Measurements from ENCODE around the gene DIAPH2. TPM values are rescaled to one million over a fixed set of nuclear protein-coding genes. Genes with fewer than 3 reads are reported as not detected.

The DIAPH2 gene
- total and polyA plus RNA-seq, 7 donors, result 2.6 to 19.2 (median 11.5) TPM

DNA sequence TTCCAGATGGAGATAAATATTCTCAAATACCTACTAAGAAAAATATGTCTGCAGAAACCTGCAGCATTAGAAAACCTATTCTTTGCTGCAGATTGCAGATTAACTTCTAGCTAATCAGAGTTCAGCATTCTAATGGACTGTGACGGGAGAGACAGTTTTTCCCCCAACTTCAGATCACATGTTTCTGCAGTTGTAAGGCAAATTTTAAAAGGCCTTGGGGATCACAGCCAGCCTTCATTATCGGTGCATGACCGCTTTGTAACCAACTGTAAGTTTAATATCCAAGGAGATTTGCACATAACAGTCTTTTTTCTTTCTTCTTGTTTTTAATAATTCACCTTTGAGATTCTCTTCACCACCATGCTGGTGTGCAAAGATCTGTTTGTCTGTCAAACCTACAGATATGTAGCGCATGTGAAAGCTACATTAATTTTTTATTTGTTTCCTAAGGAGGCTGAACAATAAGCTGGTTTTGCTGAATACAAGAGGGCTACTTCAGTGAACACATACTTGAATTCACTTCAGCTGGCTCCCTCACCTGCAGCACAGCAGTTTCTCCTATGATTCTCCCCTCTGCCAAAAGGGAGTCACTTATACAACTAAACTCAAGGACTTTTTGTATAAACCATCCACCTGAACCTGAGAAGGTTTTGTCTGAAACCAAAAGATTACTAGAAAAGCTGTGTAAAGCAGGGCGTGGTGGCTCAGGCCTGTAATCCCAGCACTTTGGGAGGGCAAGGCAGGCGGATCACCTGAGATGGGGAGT, 687.5 kb downstream of the DIAPH2 start:
- WGBS, 3 donors, result 79 to 83% (median 79%) methylated on average over 6 of the region's 6 CpGs
- intact Hi-C loops (cut with DNase I), result no loop called here
- no peaks in the 10 kb centered on the region for H3K9me3 ChIP-seq

GRCh38 chrX:97374266-97374665, 689.6 kb downstream of the DIAPH2 start:
- intact Hi-C loops (cut with DNase I), result no loop called here
- Histone ChIP-seq H3K4me3 (no peak overlapping the region), H3K9me3 (no peaks in the 10 kb centered on the region), H3K27me3 (ENCODE audit: insufficient read depth in 3 of 3, low read length in 2 of 3) (peaks cover 0 to 5% (median 0%) of the 10 kb centered on the region in 3 donors), H3K27ac (no peak overlapping the region), H3K36me3 (ENCODE audit: insufficient read depth in 1 of 2, low read depth in 1 of 2) (no peaks in the 10 kb centered on the region), H3K4me1 (no peaks in the 10 kb centered on the region)
- ATAC-seq (no peak), DNase-seq (no peak)
- WGBS, 3 donors, result 82 to 92% (median 88%) methylated on average over 2 of the region's 2 CpGs
- TF ChIP-seq, protein P1, sequence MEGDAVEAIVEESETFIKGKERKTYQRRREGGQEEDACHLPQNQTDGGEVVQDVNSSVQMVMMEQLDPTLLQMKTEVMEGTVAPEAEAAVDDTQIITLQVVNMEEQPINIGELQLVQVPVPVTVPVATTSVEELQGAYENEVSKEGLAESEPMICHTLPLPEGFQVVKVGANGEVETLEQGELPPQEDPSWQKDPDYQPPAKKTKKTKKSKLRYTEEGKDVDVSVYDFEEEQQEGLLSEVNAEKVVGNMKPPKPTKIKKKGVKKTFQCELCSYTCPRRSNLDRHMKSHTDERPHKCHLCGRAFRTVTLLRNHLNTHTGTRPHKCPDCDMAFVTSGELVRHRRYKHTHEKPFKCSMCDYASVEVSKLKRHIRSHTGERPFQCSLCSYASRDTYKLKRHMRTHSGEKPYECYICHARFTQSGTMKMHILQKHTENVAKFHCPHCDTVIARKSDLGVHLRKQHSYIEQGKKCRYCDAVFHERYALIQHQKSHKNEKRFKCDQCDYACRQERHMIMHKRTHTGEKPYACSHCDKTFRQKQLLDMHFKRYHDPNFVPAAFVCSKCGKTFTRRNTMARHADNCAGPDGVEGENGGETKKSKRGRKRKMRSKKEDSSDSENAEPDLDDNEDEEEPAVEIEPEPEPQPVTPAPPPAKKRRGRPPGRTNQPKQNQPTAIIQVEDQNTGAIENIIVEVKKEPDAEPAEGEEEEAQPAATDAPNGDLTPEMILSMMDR (IDR thresholded peaks at IDR 0.05), result no peak

More for the DNA sequence above, 687.5 kb downstream of the DIAPH2 start:
- Histone ChIP-seq H3K4me1 (no peaks in the 10 kb centered on the region), H3K4me3 (no peak overlapping the region), H3K27me3 (ENCODE audit: insufficient read depth in 3 of 3, low read length in 2 of 3) (peaks cover 0 to 5% (median 0%) of the 10 kb centered on the region in 3 donors), H3K36me3 (ENCODE audit: insufficient read depth in 1 of 2, low read depth in 1 of 2) (no peaks in the 10 kb centered on the region), H3K27ac (no peak overlapping the region)
- DNase-seq (no peak), ATAC-seq (no peak)
- TF ChIP-seq, protein P1 (IDR thresholded peaks at IDR 0.05), result no peak

DNA sequence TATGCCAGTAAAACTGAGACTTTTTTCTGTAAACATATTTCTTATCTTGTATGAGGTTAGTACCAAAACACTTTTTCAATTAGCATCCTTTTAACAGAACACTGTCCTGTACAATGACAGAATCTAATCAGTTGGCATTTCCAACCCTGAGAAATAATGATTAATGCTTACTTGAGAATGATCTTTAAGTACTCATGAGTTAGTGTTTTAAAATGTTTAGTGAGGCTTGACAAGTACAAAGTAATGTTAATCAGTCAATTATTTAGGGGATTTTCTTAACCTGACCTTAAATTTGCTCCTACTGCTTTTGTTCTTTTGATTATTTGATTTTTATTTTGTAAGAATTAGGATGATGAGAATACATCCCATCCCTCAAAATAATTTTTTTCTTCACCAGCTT, 695.6 kb downstream of the DIAPH2 start:
- intact Hi-C loops (cut with DNase I), result no loop called here
- H3K4me3 ChIP-seq, result no peak overlapping the region
- TF ChIP-seq, protein P1 (IDR thresholded peaks at IDR 0.05), result no peak
- ATAC-seq, result no peak
- DNase-seq, result no peak
- peaks cover 0 to 5% (median 0%) of the 10 kb centered on the region in 3 donors for H3K27me3 ChIP-seq (ENCODE audit: insufficient read depth in 3 of 3, low read length in 2 of 3)
- H3K27ac ChIP-seq, result no peak overlapping the region
- H3K9me3 ChIP-seq, result no peaks in the 10 kb centered on the region
- H3K36me3 ChIP-seq (ENCODE audit: insufficient read depth in 1 of 2, low read depth in 1 of 2), result no peaks in the 10 kb centered on the region
- H3K4me1 ChIP-seq, result no peaks in the 10 kb centered on the region

DNA sequence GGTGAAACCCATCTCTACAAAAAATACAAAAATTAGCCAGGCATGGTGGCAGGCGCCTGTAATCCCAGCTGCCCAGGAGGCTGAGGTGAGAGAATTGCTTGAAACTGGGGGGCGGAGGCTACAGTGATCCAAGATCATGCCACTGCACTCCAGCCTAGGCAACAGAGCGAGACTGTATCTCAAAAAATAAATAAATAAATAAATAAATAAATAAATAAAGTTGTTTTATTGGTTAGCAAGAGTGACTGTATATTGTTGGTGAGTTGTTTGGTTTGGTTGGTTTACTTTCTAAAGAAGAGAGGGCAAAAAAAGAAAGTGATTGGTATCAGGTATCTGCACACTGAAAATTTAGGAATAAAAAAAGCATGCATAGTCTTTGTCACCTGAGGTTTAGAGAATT, 700.0 kb downstream of the DIAPH2 start:
- ATAC-seq, result no peak
- DNase-seq, result no peak
- no peak overlapping the region for H3K27ac ChIP-seq
- no peak overlapping the region for H3K4me3 ChIP-seq
- intact Hi-C loops (cut with DNase I), result no loop called here
- TF ChIP-seq, protein P1 (IDR thresholded peaks at IDR 0.05), result no peak
- H3K4me1 ChIP-seq, result no peaks in the 10 kb centered on the region
- H3K36me3 ChIP-seq (ENCODE audit: insufficient read depth in 1 of 2, low read depth in 1 of 2), result no peaks in the 10 kb centered on the region
- H3K9me3 ChIP-seq, result no peaks in the 10 kb centered on the region
- whole genome bisulfite sequencing, 3 donors, result 92 to 100% (median 97%) methylated on average over 3 of the region's 3 CpGs
- H3K27me3 ChIP-seq (ENCODE audit: insufficient read depth in 3 of 3, low read length in 2 of 3), result no peaks in the 10 kb centered on the region

GRCh38 chrX:97387004-97387403, 702.4 kb downstream of the DIAPH2 start:
- Histone ChIP-seq H3K36me3 (ENCODE audit: insufficient read depth in 1 of 2, low read depth in 1 of 2) (no peaks in the 10 kb centered on the region), H3K27ac (no peak overlapping the region), H3K4me3 (no peak overlapping the region), H3K4me1 (no peaks in the 10 kb centered on the region), H3K9me3 (no peaks in the 10 kb centered on the region), H3K27me3 (ENCODE audit: insufficient read depth in 3 of 3, low read length in 2 of 3) (no peaks in the 10 kb centered on the region)
- intact Hi-C loops (cut with DNase I), result no loop called here
- ATAC-seq, result no peak
- TF ChIP-seq, protein P1 (IDR thresholded peaks at IDR 0.05), result no peak
- no peak for DNase-seq

Data from psoas muscle (tissue), 8 donors.